Activated T-cell treated with anti-CD3 and anti-CD28 coated beads, Interleukin-2, amount 50 U/mL, for 1 hour (primary cell): ENCODE measurements around the gene PRKCI.
"Not testable (repeated sequence)": the region's sequence is repeated elsewhere in the genome, so short reads cannot be mapped to it uniquely, and the experiment has no call there.

ENCODE experiments used
- DNase-seq: peaks from one replicate; pipeline ENCODE4 v3.0.0-alpha.2; 2020

PRKCI gene

DNA sequence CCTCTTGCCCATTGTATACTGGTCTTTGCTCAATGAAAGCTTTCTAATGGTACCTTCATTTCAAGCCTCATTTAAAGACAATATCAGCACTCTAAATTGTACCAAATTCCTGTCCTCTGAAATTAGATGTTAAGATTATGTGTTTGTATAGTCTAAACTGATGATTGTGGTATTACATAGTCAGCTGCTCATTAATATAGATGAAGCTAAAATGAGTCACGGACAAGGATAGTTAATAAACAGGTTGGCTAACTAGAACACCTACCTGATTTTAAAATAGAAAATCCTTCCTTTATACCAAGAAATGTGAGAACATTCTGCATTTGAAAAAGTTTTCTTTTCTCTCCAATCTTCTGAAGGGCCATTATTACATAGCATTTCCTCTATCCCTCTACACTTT lies 2.9 kb downstream of the PRKCI start:
- DNase-seq = no peak

DNA sequence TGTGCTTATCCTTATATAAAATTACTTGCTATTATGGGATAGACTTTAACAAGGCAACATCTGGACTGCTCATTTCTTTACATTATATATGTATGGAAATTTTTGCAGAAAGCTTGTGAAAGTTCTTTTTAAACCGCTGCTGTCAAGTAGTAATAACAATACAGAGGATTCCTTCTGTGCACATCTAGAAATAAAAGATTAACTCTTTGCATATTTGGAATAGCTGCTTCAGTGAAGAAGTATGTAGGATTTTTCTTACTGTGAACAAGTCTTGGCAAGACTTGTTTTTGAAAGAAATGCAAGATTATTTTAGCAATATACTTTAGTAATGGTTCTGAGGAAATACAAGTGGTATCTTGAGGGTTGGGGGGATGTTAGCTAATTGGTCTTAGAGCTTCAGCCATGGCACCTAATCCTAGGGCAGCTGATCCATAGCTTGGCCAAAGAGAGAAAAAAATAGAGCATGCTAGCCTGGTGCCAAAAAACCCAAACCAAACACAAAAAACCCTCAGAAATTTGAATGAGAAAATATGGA lies 4.3 kb downstream of the PRKCI start:
- no peak for DNase-seq

DNA sequence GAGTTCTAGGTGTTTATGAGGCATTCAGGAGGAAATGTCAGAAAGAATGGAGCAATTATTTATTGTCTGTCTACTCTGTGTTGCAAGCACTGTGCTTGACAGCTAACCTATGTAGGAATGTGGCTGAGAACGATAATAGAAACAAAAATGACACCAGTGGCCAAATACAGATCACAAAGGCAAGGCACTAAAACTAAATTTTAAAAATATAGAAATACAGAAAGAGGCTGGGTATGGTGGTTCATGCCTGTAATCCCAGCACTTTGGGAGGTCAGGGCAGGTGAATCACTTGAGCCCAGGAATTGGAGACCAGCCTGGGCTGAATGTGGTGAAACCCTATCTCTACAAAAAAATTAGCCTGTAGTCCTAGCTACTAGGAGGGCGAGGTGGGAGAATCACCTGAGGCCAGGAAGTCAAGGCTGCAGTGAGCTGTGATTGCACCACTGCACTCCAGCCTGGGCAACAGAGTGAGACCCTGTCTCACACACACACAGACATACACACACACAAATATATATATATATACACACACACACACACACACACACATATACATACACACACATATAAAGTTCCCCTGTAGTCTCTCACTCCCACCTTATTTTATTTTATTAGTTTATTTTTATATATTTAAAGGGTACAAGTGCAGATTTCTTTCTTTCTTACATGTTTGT lies 6.0 kb downstream of the PRKCI start:
- DNase-seq = no peak

DNA sequence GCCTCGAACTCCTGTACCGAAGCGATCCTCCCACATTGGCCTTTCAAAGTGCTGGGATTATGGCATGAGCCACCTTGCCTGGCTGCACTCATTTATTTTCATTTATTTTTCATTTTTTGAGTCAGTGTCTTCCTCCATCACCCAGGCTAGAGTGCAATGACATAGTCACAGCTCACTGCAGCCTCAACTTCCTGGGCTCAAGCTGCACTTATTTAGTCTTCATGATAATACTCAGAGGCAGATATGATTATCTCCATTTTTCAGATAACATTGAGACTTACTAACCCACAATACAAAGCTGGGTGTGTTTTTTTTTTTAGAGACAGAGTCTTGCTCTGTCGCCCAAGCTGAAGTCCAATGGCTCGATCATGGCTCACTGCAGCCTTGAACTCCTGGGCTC lies 10.0 kb downstream of the PRKCI start:
- DNase-seq = no peak

DNA sequence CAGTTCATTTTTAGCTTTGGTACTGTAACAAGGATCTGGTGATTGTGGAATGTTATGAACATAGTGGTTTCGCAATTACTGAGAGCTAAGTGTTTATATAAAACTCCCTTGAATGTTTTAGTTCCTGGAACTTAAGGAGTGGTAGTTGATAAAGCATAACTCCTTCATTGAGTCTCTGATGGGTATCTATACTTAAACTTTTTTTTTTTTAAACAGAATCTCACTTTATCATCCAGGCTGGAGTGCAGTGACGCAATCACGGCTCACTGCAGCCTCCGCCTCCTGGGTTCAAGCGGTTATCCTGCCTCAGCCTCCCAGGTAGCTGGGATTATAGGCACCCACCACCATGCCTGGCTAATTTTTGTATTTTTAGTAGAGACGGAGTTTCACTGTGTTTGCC lies 11.3 kb downstream of the PRKCI start:
- DNase-seq = no peak

DNA sequence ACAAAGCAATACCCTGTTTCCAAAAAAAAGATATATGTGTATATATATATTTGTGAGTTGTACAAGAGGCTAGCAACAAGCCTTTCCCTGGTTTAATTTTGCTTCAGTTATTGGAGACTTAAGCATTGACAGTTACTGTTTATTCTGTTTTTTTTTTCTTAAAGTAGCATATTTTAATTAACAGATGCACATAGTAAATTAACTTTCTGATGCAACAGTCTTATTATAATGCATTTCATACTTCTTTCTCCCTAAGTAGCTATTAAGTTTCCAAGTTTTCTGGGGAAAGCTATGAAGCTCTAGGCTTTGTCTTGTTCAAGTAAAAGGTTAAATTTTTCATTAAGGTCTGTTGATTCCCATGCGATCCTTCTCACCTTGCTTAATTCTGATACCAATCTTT lies 17.9 kb downstream of the PRKCI start:
- DNase-seq = no peak

DNA sequence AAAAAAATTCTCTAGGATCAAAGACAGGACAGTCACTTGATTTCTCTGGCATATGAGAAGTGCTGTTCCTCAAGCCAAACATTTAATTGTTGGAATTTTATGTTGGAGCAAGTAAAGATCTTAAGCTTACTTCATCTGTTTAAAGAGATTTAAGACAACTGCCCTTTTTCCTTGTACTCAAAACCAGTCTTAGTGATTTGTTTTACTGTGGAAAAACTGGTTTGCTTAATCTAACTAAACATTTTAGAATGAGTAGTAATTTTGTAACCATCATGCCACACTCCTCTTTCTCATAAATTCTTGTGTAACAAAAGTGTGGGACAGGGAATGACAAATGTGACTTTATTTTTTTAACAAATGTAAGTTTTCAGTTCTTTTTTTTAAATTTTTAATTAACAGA lies 18.4 kb downstream of the PRKCI start:
- no peak for DNase-seq

DNA sequence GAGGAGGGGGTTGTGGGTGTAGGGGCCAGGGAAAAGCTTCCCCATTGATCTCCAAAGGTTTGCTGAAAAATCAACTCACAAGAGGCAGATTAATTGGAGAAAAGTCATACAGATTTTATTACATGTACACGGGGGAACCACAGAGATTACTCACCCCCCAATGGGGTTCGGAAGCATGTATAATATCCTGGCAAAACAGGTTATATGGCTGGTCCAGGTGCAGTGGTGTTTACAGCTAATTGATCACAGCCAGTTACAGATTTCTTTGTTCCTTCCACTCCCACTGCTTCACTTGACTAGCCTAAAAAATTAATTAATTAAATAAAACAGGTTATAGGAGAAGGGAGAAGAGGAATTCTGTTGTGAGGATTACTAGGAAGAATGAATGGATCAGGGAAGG lies 22.4 kb downstream of the PRKCI start:
- DNase-seq = no peak

DNA sequence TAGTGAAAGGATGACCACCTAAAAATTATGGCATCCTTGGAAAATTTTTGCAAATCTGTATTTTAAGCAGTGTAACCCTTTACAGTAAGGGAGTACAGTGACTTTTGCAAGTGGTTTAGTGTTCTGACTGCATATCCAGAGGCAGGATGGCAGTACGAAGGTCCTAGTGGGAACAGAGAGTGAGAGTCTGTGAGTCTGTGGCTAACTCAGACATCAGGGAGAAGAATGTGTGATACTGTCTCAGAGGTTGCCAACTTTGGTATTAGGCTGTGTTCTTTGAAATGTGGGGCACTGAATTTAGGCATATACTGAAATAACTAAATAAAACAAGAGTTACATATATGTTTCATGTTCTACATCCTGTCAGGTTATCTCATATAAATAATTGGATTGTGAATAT lies 25.7 kb downstream of the PRKCI start:
- DNase-seq = no peak

DNA sequence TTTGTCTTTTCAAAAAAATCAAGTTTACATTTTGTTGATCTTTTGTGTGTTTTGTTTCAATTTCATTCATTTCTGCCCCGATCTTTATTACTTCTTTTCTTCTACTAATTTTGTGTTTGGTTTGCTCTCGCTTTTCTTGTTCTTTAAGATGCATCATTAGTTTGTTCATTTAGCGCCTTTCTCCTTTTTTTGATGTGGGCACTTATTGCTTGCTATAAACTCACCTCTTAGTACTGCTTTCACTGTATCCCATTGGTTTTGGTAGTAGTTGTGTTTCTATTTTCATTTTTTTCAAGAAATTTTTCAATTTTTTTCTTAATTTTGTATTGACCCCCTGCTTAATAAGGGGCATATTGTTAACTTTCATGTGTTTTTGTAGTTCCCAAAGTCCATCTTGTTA lies 34.4 kb downstream of the PRKCI start:
- DNase-seq = no peak

DNA sequence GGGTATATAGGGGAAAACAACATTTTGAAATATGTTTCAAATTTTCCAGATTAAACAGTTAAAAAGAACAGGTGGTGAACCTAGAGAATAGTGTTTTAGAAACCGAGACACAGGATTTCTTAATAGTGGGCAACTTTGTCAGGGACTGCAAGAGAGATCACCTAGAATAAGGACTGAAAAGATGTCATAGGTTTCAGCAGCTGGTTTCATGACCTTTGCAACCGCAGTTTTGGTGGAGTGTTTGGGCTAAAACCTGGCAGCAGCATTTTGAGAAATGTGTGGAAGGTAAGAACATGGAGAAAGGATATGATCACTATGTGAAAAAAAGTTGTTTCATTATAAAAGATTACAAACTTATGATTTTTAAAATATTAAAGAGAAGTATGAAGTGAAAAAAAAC lies 34.9 kb downstream of the PRKCI start:
- no peak for DNase-seq

DNA sequence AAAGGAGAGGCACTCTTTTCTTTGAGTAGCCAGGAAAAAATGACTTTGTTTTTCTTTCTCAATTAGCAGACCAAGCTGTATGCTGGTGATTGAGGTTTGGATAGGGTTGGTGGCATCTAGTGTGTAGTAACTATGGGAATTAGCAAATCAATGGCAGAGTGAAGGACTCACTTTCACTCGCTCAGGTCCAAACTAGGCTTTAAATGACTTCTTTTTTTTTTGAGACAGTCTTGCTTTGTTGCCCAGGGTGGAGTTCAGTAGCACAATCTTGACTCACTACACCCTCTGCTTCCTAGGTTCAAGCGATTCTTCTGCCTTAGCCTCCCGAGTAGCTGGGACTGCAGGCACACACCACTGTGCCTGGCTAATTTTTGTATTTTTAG lies 35.9 kb downstream of the PRKCI start:
- no peak for DNase-seq

DNA sequence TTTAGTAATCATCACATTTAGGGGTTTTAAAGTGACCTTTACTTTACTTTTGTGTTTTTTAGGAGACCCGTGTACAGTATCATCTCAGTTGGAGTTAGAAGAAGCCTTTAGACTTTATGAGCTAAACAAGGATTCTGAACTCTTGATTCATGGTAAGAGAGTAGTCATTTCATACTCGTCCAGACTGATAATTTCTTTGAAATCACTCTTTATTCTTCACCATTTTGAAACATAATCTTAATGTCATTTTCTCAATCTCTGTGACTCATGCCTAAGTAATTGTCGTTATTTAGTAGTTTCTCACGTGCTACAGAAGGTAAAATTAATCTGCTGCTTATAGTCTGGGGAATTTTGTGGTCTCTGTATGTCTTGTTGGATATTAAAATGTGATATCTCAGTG lies 37.7 kb downstream of the PRKCI start:
- no peak for DNase-seq

DNA sequence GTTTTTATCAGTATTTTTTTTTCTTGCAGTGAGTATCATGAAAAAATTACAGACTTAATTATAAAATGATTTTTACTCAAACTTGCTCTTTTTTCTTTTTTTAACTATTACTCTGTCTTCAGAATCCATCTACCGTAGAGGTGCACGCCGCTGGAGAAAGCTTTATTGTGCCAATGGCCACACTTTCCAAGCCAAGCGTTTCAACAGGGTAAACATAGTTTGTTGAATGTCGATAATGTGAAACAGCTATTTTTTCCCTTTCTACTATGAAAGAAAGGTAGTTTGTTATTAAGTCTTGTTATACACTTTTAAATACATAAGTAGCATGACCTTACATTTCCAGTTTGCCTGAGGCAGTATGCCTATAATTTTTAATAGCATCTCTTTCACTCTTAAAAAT lies 45.6 kb downstream of the PRKCI start:
- no peak for DNase-seq

DNA sequence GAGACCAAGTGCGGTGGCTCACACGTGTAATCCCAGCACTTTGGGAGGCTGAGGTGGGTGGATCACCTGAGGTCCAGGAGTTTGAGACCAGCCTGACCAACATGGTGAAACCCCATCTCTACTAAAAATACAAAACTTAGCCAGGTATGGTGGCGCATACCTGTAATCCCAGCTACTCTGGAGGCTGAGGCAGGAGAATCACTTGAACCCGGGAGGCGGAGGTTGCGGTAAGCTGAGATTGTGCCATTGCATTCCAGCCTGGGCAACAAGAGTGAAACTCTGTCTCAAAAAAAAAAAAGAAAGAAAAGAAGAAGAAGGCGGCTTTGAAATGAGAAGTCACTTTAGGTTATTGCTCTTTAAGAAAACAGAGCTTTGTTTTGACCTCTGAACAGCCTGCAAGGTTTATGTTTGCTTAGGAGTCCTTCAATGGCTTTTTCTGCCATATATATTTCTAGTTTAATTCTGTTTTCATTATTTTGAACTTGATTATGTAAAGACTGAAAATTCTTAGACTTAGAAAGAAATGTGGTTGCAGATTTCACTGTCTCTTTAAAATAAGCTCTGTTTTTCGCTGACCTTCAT lies 47.5 kb downstream of the PRKCI start:
- not testable (repeated sequence) for DNase-seq

DNA sequence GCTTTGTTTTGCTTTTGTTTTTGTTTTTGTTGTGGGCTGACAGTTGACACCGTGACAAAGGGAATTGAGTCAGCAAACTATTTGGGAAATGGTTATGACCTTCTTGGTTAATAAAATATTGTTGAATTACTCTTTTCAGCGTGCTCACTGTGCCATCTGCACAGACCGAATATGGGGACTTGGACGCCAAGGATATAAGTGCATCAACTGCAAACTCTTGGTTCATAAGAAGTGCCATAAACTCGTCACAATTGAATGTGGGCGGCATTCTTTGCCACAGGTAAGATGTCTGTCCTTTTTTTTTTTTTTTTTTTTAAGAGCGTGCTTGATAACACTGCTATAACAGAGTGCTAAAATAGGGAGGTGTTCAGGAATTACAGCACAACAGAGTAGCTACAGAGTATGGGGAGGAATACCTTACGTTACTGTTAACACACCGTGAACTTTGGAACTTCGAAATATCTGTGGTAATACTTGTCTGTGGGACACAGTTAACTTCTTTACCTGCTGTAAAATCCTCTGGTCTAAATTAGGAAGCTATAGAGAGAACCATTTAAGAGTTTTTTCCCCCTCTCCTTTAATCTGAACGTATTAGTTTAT lies 48.2 kb downstream of the PRKCI start:
- DNase-seq = no peak

DNA sequence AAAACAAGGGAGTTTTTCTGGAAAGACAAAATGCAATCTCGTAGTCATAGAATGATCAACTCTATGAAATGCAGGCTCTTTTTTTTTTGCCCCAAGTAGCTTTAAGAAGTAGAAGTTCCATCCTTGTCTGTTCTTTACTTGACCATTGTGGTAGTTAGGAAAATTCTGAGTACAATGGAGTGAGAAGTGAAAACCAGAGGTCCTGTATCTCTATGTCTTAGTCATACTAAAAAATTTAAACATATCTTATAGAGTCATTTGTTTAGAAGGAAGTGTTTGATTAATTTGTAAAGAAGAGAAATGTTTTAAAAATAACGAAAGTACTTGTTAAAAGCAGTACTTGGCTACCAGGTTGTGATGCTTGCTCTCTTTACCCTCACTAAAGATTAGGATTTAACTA lies 52.4 kb downstream of the PRKCI start:
- DNase-seq = no peak

DNA sequence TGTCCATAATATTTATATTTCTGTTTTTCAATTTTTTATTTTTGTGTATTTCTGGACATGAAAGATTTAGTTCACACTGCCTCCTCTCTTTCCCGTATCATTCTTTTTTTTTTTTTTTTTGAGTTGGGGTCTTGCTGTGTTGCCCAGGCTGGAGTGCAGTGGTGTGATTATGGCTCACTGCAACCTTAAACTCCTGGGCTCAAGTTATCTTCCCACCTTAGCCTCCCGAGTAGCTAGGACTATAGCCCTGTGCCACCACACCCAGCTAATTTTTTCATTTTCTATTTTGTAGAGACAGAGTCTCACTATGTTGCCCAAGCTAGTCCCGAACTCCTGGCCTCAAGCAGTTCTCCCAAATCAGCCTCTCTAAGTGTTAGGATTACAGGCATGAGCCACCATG lies 53.6 kb downstream of the PRKCI start:
- no peak for DNase-seq

DNA sequence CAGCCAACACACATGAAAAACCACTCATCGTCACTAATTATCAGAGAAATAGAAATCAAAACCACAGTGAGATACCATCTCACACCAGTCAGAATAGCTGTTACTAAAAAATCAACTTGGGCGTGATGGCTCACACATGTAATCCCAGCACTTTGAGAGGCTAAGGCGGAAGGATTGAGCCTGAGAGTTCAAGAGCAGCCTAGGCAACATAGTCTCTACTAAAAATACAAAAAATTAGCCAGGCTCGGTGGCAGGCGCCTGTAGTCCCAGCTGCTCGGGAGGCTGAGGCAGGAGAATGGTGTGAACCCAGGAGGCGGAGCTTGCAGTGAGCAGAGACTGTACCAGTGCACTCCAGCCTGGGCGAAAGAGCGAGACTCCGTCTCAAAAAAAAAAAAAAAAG lies 55.1 kb downstream of the PRKCI start:
- not testable (repeated sequence) for DNase-seq

DNA sequence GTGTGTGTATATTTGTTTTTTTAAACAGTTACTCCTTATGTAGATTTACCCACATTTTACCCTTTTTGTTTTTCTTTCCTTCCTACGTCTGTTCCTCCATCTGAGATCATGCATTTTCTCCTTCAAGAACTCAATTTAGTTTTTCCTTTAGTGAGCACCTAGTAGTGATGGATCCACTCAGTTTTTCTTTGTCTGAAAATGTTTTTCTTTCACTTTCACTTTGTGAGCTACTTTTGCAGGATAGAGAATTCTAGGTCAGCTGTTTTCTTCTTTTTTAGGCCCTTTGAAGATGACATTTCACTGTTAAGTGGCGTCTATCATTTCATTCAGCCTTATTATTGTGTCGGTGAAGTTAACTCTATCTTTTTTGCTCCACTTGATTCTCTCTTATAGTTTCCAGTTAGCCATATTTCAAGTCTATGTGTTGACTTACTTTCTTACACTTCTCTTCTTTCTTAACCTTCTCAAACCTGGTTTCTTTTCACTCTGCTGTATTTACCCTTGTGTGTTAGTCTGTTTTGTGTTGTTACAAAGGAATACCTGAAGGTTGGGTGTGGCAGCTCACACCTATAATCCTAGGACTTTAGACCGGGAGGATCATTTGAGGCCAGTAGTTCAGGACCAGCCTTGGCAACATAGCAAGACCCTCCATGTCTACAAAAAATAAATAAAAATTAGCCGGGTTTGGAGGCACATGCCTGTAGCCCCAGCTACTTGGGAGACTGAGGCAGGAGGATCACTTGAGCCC lies 55.8 kb downstream of the PRKCI start:
- no peak for DNase-seq

DNA sequence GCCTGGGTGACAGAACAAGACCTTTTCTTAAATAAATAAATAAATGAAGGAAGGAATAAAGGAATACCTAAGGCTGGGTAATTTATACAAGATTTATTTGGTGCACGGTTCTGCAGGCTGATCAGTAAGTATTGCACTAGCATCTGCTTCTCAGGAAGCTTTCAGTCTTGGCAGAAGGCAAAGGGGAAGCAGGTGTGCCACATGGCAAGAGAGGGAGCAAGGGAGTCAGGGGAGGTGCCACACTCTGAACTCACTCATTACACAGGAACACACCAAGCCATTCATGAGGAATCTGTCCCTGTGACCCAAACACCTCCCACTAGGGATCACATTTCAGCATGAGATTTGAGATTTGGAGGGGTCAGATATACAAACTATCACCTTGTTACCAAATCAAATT lies 56.4 kb downstream of the PRKCI start:
- no peak for DNase-seq

DNA sequence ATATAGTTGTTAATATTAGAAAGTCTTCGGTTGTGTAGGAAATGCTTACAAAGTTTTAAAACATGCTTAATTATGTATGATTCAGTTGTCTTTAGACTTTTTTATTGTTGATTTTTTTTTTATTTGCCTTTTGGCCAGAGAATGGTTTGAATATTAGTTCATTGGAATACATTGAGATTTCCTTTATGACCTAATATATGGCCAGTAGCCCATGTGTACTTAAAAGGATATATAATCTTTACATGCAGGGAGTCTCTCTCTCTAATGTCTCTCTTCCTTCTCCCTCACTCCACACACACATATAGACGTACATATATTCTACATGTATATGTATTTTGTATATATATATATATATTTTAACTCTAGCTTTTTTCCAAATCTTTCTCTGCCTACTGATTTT lies 68.0 kb downstream of the PRKCI start:
- no peak for DNase-seq

DNA sequence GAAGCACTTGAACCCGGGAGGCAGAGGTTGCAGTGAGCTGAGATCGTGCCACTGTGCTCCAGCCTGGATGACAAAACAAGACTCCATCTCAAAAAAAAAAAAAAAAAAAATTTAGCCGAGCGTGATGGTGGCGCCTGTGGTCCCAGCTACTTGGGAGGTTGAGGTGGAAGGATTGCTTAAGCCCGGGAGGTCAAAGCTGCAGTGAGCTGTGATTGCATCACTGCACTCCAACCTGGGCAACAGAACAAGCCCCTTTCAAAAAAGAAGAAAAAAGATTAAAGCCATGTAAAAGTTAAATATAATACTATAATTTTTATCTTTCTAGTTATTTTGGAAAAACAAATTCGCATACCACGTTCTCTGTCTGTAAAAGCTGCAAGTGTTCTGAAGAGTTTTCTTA lies 73.4 kb downstream of the PRKCI start:
- no peak for DNase-seq

DNA sequence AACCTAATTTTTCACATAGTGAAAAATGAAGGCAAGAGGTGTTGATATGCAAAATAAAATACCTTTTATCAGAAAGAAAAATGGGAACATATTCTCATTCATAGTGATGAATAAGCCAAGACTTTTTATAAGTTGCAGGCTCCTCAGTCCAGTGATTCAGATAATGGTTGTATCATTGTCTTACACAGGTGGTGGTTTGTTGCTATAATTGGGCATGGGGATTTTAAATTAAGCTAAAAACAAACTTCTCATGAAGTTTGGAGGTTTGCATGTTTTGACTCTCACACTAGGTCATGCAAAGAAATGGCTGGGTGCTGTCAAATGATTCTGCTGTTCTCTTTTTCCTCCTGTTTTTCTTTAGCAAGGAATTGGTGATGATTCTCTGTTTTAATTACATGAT lies 74.5 kb downstream of the PRKCI start:
- no peak for DNase-seq
